NCI-H146 (cell line): Measurements from ENCODE around the gene CRYAB.
"Not testable (repeated sequence)": the region's sequence is repeated elsewhere in the genome, so short reads cannot be mapped to it uniquely, and the experiment has no call there.

ENCODE experiments used
- DNase-seq: peaks from one replicate; lab custom pipeline; 2025; lab: John Stamatoyannopoulos, UW

CRYAB gene

DNA sequence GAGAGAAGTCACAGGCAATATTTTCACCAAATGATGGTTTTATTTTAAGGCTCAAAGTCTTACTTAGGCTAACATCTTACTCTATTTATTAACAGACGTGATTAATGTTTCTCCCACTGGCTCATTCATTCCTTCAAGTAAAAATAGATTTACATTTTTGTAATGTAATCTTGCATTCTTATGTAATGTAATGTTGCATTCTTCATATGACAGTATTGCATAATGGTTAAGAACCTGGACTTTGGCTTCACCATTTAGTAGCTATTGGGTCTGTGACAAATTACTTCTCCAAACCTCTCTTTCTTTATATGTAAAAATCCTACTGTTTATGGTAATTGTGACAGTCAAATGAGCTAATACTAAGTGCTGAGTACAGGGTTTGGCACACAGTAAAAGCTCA, 22.3 kb upstream of the CRYAB start:
- no peak for DNase-seq

DNA sequence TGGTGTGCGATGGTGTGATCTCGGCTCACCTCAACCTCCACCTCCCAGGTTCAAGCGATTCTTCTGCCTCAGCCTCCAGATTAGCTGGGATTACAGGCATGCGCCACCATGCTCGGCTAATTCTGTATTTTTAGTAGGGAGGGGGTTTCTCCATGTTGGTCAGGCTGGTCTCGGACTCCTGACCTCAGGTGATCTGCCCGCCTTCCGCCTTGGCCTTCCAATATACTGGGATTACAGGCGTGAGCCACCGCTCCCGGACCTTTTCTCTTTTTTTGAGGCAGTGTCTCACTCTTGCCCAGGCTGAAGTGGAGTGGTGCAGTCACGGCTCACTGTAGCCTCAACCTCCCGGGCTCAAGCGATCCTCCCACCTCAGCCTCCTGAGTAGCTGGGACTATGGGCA, 21.6 kb upstream of the CRYAB start:
- not testable (repeated sequence) for DNase-seq

DNA sequence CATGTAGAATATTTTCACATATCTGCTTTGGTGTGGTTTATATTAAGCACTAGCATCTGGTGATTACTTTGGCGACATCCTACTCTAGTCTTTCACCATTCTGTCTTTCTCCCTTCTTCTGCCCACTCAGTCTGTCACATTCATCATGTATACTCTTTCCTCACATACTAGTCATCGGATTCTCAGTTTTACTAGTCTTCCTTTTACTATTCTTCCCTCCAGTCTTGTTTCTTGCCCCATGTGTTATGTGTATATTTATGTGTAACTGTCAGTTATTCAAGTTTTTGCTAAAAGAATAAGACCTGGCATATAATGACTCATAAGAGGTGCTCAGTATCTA, 21.0 kb upstream of the CRYAB start:
- DNase-seq = no peak

DNA sequence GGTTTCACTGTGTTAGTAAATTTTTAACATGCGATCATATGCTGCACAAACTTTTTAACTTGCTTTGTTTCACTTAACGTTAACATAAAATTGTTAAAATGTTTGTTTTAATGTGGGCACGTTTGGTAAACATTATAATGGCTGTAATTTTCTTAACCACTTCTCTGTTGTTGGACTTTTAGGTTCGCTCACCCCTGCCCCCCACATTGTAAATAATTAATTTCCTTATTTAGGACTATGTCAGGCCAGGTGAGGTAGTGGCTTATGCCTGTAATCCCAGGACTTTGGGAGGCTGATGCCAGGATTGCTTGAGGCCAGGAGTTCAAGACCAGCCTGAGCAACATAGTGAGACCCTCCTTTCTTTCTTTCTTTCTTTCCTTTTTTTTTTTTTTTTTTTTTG, 18.9 kb upstream of the CRYAB start:
- no peak for DNase-seq

DNA sequence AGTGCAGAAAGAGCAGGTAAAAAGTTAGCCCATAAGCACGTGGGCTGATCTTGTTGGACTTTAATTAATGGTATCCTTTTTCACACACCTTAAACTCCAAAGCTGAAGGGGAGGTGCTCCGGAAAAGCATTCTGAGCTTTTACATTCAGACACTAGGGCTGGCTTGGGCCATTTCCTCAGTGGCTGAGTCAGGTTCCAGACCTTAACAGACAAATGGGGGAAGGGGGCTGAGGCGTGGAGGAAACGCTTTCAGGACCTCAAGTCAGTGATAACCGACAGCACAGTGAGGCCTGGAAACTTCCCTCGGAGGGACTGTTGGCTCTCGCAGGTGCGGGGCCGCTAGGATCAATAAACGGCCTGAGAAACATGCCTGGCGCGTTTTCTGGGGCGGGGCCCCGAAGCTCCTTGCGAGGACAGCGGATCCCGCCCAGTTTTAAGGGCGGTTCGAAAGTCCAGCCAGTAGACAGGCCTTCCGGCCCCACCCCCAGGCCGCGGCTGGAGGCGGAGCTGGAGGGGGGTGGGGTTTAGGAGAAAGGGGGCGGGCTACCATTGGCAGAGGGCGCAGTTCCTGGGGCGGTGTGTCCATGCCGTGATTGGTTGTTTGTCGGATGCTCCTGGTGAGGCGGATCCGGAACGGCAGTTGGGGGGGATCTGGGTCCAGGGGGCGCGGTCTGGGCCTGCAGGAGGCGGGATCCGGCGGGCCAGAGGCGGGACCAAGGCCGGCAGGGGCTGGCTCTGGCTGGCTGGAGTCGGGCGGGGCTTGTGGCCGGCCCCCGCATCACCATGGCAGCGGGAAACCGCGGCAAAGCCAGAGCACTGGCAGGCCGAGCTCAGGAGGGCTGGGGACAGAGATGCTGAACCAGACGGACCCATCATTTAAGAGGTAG, 15.2 kb upstream of the CRYAB start:
- peak; percentile 99 for DNase-seq

DNA sequence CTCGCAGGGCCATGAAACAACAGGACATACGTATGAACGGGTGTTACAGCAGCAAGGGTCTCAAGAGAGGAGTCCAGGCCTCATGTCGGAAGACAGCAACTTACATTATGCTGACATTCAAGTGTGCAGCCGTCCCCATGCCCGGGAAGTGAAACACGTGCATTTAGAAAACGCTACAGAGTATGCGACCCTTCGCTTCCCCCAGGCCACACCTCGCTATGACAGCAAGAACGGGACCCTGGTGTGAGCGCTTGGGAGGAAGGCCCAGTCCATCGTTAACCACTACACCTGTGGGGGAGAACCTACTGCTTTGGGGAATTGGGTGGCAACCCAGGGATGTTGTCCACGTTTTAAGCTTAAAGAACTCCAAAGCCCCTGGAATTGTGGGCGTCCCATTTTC, 14.4 kb upstream of the CRYAB start:
- DNase-seq = no peak

DNA sequence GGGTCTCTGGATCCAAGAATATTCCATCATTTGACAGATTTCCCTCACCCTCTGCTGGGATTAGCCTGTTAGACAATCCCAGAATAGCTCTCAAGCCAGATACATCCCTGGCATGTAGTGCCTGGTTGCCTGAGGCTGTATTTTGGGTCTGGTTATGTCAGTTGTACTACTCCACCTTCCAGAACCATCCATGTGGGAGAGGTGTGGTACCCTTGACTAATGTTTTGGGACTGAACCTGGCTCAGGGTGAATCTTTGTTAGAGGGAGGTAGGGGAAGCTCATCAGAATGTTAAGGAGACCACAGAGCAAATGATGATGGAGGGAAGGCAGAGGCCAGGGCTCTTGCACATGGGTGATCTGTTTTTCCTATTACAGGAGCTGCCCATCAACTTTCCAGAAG, 12.4 kb upstream of the CRYAB start:
- no peak for DNase-seq

DNA sequence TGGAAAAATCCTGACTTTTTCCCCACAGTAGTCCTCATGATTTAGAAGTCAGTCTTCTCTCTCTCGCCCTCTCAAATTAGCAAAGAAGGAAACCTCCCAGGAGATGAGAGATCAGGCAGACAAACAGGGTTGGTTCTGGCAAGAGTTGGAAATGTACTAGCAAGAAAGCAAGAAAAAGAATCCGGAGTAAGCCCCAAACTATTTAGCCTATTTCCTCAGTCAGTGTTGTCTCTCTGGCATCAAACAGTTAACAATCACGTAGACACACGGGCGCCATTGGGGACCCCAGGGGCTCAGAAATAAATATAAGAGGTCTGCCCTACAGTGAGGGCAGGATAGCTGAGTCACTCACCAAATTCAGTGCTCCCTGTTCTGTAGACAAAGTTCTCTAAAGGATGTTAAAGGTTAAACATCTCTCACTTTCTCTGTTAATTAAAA, 11.8 kb upstream of the CRYAB start:
- DNase-seq = no peak

DNA sequence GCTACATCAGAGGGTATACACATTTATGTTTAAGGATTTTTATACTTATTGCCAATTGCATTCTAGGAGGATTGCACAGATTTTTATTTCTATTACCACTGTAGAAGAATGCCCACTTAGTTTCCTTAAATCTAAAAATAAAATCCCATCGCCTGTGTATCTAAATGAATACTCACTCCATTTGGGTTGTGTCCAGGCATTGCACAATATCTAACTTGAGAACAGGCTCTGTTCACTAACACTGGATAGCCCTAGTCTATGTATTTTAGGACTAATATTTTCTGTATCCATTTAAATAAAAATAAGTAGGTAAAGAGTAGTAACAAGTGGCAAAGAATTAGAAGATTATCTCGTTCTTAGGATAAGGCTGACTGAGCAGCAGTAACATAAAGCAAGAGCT, 11.2 kb upstream of the CRYAB start:
- DNase-seq = no peak

DNA sequence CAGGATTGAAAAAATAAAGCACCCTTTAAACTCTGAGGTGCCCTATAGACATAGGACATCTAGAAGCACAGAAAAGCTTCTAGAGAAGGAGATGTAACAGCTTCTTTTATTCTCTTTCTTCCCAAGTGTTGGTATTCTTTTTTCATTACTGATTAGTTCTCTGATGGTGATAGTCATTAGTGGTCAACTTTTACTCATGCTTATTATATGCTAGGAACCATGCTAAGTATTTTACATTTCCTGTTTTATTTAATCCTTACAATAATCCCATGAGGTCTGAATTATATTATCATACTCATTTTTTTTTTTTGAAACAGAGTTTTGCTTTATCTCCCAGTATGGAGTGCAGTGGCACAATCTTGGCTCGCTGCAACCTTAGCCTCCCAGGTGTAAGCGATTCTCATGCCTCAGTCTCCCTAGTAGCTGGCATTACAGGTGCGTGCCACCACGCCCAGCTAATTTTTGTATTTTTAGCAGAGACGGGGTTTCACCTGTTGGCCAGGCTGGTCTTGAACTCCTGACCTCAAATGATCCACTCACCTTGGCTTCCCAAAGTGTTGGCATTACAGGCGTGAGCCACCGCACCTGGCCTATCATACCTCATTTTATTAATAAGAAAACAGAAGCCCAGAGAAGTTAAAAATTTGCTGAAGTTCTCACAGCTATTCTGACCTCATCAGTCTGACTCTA, 10.1 kb upstream of the CRYAB start:
- DNase-seq = no peak

DNA sequence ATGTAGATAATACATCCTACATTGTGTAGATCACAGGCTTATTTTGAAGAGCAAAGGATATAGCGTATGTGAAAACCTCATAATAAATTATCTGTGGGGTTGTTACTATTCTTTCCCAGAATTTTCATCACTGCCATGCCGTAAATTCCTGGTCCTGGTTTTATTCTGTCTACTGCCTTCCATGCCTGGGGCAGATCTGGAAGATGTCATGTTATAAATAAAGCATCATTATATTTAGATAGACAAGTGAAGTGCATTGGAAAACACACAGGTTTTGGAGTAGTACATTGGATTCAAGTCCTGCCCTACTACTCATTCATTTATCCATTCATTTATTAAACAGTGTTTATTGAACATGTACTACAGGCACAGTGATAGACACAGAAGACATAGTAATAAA, 9.3 kb upstream of the CRYAB start:
- no peak for DNase-seq

DNA sequence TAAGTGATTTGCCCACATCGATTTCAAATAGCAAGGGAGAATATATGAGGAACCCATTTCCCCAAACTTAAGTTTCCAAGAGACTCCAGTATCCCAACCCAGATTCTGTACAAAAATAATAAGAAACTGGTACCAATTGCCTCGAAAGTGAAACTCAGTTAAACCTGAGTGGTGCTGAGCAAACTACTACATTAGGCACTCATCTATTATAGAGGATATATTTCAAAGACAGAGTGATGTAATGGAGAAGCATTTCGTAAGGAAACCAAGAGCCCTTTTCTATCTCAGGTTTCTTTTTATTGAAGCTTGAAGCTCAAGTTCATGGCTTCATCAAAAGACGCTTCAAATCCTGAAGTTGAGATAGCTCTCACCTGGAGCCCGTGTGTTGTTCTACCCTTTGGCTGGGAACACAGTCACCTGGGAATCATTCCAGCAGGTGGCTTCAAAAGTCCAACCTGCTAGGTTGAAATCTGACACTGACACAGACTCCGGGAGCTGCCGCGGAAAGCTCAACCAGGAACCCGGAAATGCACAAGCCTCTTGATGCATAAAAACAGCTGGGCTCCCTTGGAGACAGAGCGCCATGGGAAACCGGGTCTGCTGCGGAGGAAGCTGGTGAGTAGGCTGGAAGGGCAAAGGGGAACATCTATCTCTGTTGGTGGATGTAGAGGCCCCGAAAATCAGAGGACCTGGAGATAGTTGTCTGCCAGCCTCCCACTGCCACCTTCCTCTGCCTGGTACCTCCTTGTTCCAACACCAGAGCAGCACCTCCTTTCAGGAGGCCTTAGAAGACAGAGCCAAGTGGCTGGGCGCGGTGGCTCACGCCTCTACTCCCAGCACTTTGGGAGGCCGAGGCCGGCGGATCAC, 7.1 kb upstream of the CRYAB start, which contains the start of gene C11orf52:
TSS of gene C11orf52 (plus strand) at position 524 of the 867 bp plus-strand sequence. CDS start at position 584, 60 bp downstream.
- peak; percentile 95 for DNase-seq

DNA sequence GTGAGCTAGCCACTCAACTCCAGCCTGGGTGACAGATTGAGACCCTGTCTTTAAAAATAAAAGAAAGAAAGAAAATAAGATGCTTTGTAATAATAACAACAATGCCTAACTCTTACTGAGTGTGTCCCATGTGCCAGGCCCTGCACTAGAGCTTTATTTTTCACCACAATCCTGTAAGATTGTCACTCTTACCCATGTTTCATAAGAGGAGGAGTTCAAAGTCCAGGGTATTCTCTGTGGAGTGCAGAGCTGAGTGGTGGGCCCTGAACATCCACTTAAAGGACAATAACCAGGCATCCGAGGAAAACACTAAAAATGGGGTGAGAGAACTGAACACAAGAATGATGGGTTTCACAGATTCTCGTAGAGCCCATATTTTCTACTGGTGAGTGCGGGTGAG, 6.2 kb upstream of the CRYAB start:
- DNase-seq = no peak

DNA sequence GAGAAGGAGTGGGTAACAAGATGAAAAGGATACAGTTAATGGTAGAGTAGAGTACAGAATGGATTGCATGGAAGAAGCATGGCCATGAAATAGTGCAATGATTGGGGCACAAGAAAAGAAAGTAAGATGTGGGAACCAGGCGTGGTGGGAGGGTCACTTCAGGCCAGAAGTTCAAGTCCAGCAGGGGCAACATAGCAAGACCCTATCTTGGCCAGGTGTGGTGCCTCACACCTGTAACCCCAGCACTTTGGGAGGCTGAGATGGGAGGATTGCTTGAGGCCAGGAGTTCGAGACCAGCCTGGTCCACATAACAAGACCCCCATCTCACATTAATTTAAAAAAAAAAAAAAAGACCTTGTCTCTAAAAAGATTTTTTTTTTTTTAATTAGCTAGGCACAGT, 5.7 kb upstream of the CRYAB start:
- DNase-seq = no peak

DNA sequence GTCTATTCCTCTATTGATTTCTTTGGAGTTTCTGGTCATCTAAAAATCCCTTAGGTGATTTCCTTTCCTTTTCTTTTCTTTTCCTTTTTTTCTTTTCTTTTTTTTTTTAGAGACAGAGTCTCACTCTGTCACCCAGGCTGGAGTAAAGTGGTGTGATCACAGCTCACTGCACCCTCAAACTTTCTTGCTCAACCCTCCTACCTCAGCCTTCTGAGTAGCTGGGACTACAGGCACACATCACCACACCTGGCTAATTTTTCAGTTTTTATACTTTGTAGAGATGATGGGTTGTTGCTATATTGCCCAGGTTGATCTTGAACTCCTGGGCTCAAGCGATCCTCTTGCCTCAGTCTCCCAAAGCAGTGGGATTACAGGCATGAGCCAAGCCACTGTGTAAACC, 5.2 kb upstream of the CRYAB start:
- DNase-seq = no peak

DNA sequence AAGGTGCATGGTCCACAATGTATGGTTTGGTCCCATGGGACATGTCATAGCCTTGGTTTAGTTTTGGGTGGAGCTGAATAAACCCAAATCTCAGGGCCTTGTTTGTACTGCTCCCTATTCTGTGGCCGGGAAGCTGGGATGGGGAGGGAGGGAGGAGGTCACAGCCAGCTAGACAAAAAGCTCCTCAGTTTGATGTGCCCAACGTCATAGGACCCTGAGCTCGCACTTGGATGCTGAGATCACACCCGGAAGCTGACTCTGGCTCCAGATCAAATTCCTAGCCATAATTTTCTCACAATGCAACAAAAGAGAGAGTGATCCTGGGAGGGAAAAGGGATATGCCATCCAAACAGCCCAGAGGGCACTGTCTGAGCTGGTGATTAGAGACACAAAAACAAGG, 2.4 kb upstream of the CRYAB start:
- DNase-seq = peak; percentile 20

DNA sequence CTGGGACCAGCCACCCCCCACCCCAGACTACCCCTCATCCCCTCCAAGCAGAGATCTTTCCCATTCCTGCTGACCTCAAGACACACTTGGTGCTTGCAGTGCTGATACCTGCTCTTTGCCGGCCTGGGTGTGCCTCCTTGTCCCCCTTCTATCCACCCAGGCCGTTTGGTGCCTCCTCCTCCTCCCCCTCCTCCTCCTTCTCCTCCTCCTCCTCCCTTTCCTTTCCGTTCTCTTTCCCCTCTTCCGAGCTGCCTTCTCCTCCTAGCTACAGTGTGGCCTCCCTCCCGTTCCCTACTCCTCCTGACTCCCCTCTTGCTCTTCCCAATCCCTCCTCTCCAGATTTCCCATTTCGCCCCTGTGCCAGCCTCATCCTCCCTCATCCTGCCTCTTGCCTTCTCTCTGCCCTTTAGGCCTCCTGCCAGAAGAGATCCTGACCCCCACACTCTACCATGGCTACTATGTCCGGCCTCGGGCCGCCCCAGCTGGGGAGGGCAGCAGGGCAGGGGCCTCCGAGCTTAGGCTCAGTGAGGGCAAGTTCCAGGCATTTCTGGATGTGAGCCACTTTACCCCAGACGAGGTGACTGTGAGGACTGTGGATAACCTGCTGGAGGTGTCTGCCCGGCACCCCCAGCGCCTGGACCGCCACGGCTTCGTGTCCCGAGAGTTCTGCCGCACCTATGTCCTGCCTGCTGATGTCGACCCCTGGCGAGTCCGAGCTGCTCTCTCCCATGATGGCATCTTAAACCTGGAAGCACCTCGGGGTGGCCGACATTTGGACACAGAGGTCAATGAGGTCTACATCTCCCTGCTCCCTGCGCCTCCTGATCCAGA, 1.7 kb upstream of the CRYAB start:
- DNase-seq = no peak

DNA sequence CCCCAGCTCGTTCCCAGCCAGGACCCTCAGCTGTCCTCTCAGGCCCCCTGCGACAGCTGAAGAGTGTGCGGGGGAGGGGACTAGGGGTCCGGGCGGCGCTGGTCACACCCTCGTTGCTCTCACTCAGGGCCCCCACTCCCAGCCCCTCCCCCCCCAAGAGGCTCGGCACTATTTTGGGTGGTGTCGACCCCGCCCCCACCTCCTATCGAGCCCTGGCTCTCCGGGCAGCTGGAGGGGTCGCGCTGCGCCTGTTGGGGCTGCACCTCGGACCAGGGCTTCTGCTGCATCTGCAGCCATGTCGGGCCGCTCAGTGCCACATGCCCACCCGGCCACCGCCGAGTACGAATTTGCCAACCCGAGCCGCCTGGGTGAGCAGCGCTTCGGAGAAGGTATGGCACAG, 965 bp upstream of the CRYAB start, which contains the start of gene HSPB2:
TSS of gene HSPB2 (plus strand) at position 200 of the 400 bp plus-strand sequence. CDS start at position 296, 96 bp downstream.
- no peak for DNase-seq

DNA sequence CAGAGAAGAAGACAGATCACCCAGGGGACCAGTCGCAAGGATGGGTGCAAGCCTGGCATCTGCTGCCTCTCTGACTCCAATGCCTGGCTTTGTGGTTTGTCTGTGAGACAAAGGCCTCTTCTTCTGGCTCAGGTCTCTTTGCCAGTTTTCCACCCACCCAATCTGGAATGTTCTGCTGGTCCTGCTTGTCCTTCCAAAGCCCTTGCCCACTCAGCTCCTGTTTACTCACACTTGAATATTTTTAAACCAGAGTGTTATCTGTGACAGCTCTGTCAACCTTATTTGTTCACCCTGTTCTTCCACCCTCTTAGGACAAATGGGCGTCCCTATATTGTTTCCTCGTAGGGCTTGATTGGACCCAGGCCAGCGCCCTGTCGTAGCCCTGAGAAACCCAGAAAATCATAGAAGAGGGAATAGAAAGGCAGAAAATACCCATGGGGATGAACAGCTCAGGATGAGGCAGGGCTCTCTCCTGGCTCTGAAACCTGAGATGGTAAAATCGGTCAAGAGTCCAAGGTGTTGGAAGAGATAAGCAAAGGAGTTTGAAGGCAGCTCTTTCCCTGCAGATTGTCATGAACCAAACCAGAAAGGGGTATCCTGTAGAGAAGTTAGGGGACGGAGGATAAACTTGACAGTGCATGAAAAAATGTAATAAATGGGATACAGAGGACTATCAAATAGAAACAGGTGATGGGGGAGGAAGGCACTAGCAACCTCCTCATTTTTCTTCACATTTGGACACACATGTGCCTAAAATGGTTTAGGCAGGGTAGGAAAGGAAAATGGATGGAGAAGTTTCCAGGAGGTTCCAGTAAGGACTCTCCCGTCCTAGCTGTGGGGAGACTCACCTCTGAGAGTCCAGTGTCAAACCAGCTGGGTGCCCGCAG, 651 bp downstream of the CRYAB start:
- no peak for DNase-seq

DNA sequence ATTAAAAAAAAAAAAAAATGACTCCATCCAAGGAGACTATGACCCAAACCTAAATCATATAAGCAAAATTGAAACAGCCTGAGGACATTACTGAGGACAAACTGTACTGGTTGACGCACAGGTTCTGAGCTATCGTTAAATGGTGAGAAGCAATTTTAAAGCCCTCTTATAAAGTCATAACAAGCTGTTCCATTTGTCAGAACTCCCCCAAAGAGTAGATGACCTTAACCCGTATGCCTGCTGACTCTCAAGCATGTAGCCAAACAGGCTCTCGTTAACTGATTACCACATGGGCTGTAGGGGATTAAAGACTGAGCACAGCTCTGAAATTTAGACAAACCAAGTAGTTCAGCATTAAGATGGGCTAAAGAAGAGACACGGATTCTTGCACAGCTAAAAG, 2.2 kb downstream of the CRYAB start:
- no peak for DNase-seq
